ENCODE measurements around the gene HOXB7.

The HOXB7 gene

GRCh38 chr17:48610282-48611211 lies at the start of gene HOXB7:
HOXB7 (minus strand) TSS chr17:48611017; CDS start chr17:48610918, 99 bp downstream.
- peak within 1 kb of the TSS; percentile 85 for H3K4me3 ChIP-seq (ENCODE audit: low read length)
- H3K36me3 ChIP-seq (replicated peaks; ENCODE audit: low read depth, low read length), result no peaks in the 10 kb centered on the region
- H3K27ac ChIP-seq (ENCODE audit: low read length), result peak within 1 kb of the TSS; percentile 60
- peak within 1 kb of the TSS; percentile 90 for H3K9ac ChIP-seq (ENCODE audit: low read length)
- 0 out of 2 replicates have a peak, but pooled peaks cover 3% of the 10 kb centered on the region for H3K79me2 ChIP-seq (ENCODE audit: low read length)
- no peaks in the 10 kb centered on the region for H3K9me3 ChIP-seq (ENCODE audit: insufficient read depth, low read length)
- H4K20me1 ChIP-seq (ENCODE audit: insufficient read depth, low read length), result no peaks in the 10 kb centered on the region
- peak within 1 kb of the TSS; percentile 93 for H2AFZ ChIP-seq (ENCODE audit: low read depth, low read length)
- peaks cover 5% of the 10 kb centered on the region; the same call in 1 of the 2 replicates for H3K27me3 ChIP-seq (ENCODE audit: low read depth, low read length)
- peak within 1 kb of the TSS; percentile 96 for H3K4me2 ChIP-seq (ENCODE audit: low read length)
- H3K4me1 ChIP-seq (ENCODE audit: low read length), result peaks cover 9% of the 10 kb centered on the region; the same call in 1 of the 2 replicates
- TF ChIP-seq CTCF (IDR thresholded peaks at IDR 0.05; ENCODE audit: low read depth, low read length) (no peak), EZH2phosphoT487 (IDR thresholded peaks at IDR 0.05; ENCODE audit: low read depth) (no peak)

GRCh38 chr17:48655913-48656312 lies 45.1 kb upstream of the HOXB7 start:
- no peak overlapping the region for H2AFZ ChIP-seq (ENCODE audit: low read depth, low read length)
- H3K79me2 ChIP-seq (ENCODE audit: low read length), result no peaks in the 10 kb centered on the region
- H3K36me3 ChIP-seq (replicated peaks; ENCODE audit: low read depth, low read length), result no peaks in the 10 kb centered on the region

GRCh38 chr17:48649741-48650140 lies 38.9 kb upstream of the HOXB7 start:
- Histone ChIP-seq H3K27me3 (ENCODE audit: low read depth, low read length) (no peaks in the 10 kb centered on the region), H3K4me2 (ENCODE audit: low read length) (no peak overlapping the region), H3K4me1 (ENCODE audit: low read length) (no peaks in the 10 kb centered on the region), H2AFZ (ENCODE audit: low read depth, low read length) (no peak overlapping the region), H3K27ac (ENCODE audit: low read length) (no peak overlapping the region), H3K36me3 (replicated peaks; ENCODE audit: low read depth, low read length) (no peaks in the 10 kb centered on the region), H3K9ac (ENCODE audit: low read length) (no peak overlapping the region), H3K9me3 (ENCODE audit: insufficient read depth, low read length) (no peaks in the 10 kb centered on the region), H4K20me1 (ENCODE audit: insufficient read depth, low read length) (no peaks in the 10 kb centered on the region), H3K79me2 (ENCODE audit: low read length) (no peaks in the 10 kb centered on the region), H3K4me3 (ENCODE audit: low read length) (no peak overlapping the region)
- TF ChIP-seq EZH2phosphoT487 (IDR thresholded peaks at IDR 0.05; ENCODE audit: low read depth) (no peak), CTCF (IDR thresholded peaks at IDR 0.05; ENCODE audit: low read depth, low read length) (no peak)

More at GRCh38 chr17:48655913-48656312, 45.1 kb upstream of the HOXB7 start:
- H3K4me1 ChIP-seq (ENCODE audit: low read length), result no peaks in the 10 kb centered on the region
- no peaks in the 10 kb centered on the region for H4K20me1 ChIP-seq (ENCODE audit: insufficient read depth, low read length)
- H3K27ac ChIP-seq (ENCODE audit: low read length), result no peak overlapping the region
- H3K4me3 ChIP-seq (ENCODE audit: low read length), result no peak overlapping the region
- H3K4me2 ChIP-seq (ENCODE audit: low read length), result no peak overlapping the region
- H3K9me3 ChIP-seq (ENCODE audit: insufficient read depth, low read length), result no peaks in the 10 kb centered on the region
- no peaks in the 10 kb centered on the region for H3K27me3 ChIP-seq (ENCODE audit: low read depth, low read length)
- TF ChIP-seq CTCF (IDR thresholded peaks at IDR 0.05; ENCODE audit: low read depth, low read length), result no peak
- TF ChIP-seq EZH2phosphoT487 (IDR thresholded peaks at IDR 0.05; ENCODE audit: low read depth), result no peak
- no peak overlapping the region for H3K9ac ChIP-seq (ENCODE audit: low read length)

- Histone ChIP-seq H3K79me2 (ENCODE audit: low read length) (no peaks in the 10 kb centered on the region), H4K20me1 (ENCODE audit: insufficient read depth, low read length) (no peaks in the 10 kb centered on the region), H3K4me1 (ENCODE audit: low read length) (no peaks in the 10 kb centered on the region), H3K9me3 (ENCODE audit: insufficient read depth, low read length) (no peaks in the 10 kb centered on the region), H3K27me3 (ENCODE audit: low read depth, low read length) (no peaks in the 10 kb centered on the region), H3K4me2 (ENCODE audit: low read length) (peak overlapping the region; percentile 64; the same call in 1 of the 2 replicates), H3K36me3 (replicated peaks; ENCODE audit: low read depth, low read length) (no peaks in the 10 kb centered on the region), H3K27ac (ENCODE audit: low read length) (no peak overlapping the region), H3K4me3 (ENCODE audit: low read length) (0 out of 2 replicates have a peak overlapping the region, but pooled peaks have one; percentile 71), H3K9ac (ENCODE audit: low read length) (no peak overlapping the region), H2AFZ (ENCODE audit: low read depth, low read length) (no peak overlapping the region)
- TF ChIP-seq EZH2phosphoT487 (IDR thresholded peaks at IDR 0.05; ENCODE audit: low read depth) (no peak), CTCF (IDR thresholded peaks at IDR 0.05; ENCODE audit: low read depth, low read length) (no peak)
These were observed 37.1 kb upstream of the HOXB7 start for GRCh38 chr17:48647963-48648245.

Data from OCI-LY3 (cell line).